Lower lobe of right lung (tissue), 2 donors: ENCODE results near the gene WBP2. TPM values are rescaled to one million over a fixed set of nuclear protein-coding genes. Genes with fewer than 3 reads are reported as not detected.
"Not testable (repeated sequence)": the region's sequence is repeated elsewhere in the genome, so short reads cannot be mapped to it uniquely, and the experiment has no call there.

Experiments
- ATAC-seq, 2 donors: fragments of 200-7000 bp; cut with Tn5 transposase; one replicate each; pipeline ENCODE4 v1.9.1; 2020 to 2022; ENCODE audit warnings: mild to moderate bottlenecking in 2 of 2, moderate library complexity in 2 of 2
- DNase-seq: peaks from one replicate; pipeline ENCODE4 v3.0.0-alpha.2; 2020
- H3K27ac ChIP-seq: fragments of 200-600 bp; one replicate; pipeline ENCODE4 v1.8.0; 2022
- H3K27me3 ChIP-seq: fragments of 200-600 bp; one replicate; pipeline ENCODE4 v1.8.0; 2022; ENCODE audit warnings: low read depth
- H3K36me3 ChIP-seq: fragments of 200-600 bp; one replicate; pipeline ENCODE4 v1.8.0; 2022; ENCODE audit warnings: mild to moderate bottlenecking
- H3K4me1 ChIP-seq: fragments of 200-600 bp; one replicate; pipeline ENCODE4 v1.8.0; 2022
- H3K4me3 ChIP-seq: fragments of 200-600 bp; one replicate; pipeline ENCODE4 v1.8.0; 2022; ENCODE audit warnings: mild to moderate bottlenecking
- H3K9me3 ChIP-seq: fragments of 200-600 bp; one replicate; pipeline ENCODE4 v1.8.0; 2022
- intact Hi-C: fragments of 100-400 bp; cut with DNase I; formaldehyde crosslinking; loops from one replicate; pipeline ENCODE4 v1.11.0; 2022
- total RNA-seq: library from RNA; stranded (reverse); fragmentation: NEBNext Ultra II Directional; extraction: Animal tissue kit (Norgen Biotek cat#: 25700); gene quantifications from one replicate; pipeline ENCODE4 v1.2.1, GENCODE V29; 2021
- TF ChIP-seq, protein P1 (sequence below): fragments of 200-600 bp; IDR thresholded peaks from one replicate; pipeline ENCODE4 v1.8.0; 2022; ENCODE audit warnings: antibody characterized with exemption, mild to moderate bottlenecking
- donor health status: DM: no; HTN: yes; CAD: no; lungs with severe emphysema.

Gene WBP2
- total RNA-seq, 1 donor from 2014 or later, result 145 TPM

DNA sequence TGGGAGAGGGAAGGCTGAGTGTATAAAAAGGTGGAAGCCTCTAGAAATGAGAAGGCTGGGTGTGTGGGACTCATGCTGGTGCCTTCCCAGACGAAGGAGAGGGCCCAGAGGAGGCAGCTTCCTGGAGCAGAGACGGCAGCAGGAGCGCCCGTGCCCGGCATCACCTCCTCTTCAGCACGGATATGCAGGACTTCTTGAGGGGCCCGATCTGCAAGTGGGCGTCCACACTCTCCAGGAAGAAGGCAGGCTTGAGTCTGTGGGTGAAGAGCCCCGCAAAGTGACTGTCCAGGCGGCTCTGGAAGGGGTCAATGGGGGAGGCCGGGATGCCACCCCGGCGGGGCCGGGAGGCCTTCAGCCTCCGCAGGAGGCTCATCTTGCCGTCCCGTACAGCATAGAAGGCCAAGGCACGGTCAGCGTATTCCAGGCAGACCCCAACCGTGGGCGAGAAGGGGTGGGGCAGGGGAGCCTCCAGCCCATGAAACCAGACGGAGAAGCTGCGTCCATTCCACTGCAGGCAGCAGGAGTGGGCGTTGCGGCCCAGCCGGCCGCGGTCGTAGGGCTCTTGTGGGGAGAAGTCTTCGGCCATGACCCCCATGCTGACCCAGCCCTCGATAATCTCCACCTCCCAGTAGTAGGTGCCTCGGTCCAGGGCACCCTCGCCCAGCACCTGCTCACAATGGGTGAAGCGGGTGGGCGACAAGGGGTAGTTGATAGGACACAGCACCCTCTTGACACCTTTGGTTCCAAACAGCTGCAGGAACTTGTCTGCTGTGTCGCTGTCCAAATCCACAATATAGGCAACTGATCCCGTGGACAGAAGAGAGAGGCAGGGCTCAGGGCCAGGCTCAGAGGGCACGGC is 19.4 kb upstream of the WBP2 start:
- Histone ChIP-seq H3K27ac (peak overlapping the region; percentile 93), H3K27me3 (no peaks in the 10 kb centered on the region), H3K9me3 (no peaks in the 10 kb centered on the region), H3K4me1 (peaks cover 64% of the 10 kb centered on the region), H3K36me3 (peaks cover 25% of the 10 kb centered on the region), H3K4me3 (no peak overlapping the region)
- DNase-seq (no peak), ATAC-seq (no peak)
- intact Hi-C loops, result no loop called here
- TF ChIP-seq, protein P1, sequence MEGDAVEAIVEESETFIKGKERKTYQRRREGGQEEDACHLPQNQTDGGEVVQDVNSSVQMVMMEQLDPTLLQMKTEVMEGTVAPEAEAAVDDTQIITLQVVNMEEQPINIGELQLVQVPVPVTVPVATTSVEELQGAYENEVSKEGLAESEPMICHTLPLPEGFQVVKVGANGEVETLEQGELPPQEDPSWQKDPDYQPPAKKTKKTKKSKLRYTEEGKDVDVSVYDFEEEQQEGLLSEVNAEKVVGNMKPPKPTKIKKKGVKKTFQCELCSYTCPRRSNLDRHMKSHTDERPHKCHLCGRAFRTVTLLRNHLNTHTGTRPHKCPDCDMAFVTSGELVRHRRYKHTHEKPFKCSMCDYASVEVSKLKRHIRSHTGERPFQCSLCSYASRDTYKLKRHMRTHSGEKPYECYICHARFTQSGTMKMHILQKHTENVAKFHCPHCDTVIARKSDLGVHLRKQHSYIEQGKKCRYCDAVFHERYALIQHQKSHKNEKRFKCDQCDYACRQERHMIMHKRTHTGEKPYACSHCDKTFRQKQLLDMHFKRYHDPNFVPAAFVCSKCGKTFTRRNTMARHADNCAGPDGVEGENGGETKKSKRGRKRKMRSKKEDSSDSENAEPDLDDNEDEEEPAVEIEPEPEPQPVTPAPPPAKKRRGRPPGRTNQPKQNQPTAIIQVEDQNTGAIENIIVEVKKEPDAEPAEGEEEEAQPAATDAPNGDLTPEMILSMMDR, result no peak

DNA sequence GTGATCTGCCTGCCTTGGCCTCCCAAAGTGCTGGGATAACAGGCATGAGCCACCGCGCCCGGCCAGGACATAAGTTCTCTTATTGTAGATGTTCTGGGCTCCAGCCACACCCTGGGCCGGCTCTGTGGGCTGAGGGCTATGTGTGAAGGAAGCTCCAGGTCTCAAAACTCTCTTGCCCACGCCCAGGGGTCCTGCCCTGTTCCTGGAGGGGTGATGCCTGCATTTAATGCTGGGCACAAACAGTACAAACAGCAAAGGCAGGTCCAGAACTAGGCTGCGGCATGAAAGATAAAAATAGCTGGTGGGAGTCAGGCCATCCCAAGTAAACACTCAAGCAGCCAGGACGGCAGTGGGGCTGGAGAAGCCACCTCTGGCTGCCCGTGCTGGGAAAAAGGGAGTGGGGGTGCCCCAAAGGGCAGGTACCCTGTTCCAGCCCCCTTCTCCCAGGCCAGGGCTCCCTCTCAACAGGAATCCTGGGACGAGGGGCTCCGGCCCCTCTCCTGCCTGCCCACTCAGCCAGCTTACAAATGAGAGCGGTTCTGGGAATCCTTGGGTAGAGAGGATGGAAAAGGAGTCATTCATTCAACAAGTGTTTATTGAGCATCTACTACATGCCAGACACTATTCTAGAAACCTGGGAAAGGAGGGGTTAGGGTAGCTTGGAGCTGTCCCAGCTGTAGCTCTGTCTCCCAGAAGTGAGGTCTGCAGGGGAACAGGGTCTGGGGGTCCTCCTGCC is 18.6 kb upstream of the WBP2 start:
- no peak for ATAC-seq
- H3K4me3 ChIP-seq, result no peak overlapping the region
- no peaks in the 10 kb centered on the region for H3K27me3 ChIP-seq
- DNase-seq, result no peak
- H3K36me3 ChIP-seq, result peaks cover 25% of the 10 kb centered on the region
- peaks cover 68% of the 10 kb centered on the region for H3K4me1 ChIP-seq
- intact Hi-C loops, result no loop called here
- H3K27ac ChIP-seq, result peak overlapping the region; percentile 91
- H3K9me3 ChIP-seq, result no peaks in the 10 kb centered on the region
- TF ChIP-seq, protein P1, result no peak

DNA sequence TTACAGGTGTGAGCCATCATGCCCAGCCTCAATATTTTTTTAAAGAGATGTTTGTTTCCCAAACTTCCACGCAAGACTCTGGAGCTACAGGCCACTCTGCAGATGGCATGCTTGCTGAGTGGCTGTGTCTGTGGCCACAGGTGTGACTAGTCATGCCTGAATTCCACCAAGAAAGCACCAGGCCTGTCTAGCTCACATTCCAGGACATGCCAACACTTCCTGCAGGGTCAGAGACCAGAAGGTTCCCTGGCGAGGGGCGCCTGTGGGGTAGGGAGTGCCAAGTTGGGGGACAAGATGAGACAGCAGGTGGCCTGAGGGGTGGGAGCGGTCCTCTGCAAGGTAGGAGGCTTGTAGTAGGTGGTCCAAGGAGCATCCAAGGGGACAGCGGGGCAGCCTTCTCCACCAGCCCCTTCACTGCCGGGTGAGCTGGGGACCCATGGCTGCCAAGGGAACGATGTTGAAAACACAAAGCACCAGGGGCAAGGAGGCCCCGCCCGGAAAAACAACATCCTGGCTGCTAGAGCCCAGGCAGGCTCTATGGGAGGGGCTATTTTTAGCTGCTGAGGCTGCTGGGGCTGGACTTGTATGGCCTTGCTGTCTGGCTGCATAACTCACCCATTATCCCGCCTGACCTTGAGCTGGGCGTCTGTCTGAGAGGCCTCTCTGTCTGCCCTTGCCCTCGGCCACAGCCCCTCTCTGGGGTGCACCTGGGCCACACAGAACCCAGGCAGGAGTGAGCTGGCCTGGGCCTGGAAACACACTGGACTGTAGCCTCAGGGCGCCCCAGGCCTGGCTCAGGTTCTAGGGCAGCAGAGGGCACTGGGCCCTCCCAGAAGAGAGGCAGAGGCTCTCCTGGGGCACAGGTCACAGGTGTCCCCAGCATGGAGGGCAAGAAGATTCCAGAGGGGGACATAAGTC is 17.6 kb upstream of the WBP2 start:
- Histone ChIP-seq H3K4me1 (peaks cover 72% of the 10 kb centered on the region), H3K27me3 (no peaks in the 10 kb centered on the region), H3K27ac (peak overlapping the region; percentile 91), H3K9me3 (no peaks in the 10 kb centered on the region), H3K4me3 (no peak overlapping the region), H3K36me3 (peaks cover 25% of the 10 kb centered on the region)
- DNase-seq (peak; percentile 75), ATAC-seq (peak; percentile 45 to 54)
- TF ChIP-seq, protein P1, result no peak
- intact Hi-C loops, result no loop called here

DNA sequence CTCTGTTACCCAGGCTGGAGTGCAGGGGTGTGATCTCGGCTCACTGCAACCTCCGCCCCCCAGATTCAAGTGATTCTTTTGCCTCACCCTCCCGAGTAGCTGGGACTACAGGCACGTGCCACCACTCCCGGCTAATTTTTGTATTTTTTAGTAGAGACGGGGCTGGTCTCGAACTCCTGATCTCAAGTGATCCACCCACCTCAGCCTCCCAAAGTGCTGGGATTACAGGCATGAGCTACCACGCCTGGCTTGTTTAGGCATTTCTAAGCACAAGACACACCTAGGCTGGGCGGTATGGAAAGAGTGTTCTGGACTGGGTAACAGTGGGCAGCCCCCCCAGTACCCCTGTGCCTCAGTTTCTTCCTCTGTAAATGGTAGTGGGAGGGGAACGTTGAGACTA is 15.1 kb upstream of the WBP2 start:
- DNase-seq, intact Hi-C loops, ATAC-seq, H3K27me3 ChIP-seq, H3K9me3 ChIP-seq: not testable (repeated sequence)
- H3K27ac ChIP-seq, result peak overlapping the region; percentile 83
- peaks cover 17% of the 10 kb centered on the region for H3K36me3 ChIP-seq
- peaks cover 52% of the 10 kb centered on the region for H3K4me1 ChIP-seq
- H3K4me3 ChIP-seq, result peak overlapping the region; percentile 27

DNA sequence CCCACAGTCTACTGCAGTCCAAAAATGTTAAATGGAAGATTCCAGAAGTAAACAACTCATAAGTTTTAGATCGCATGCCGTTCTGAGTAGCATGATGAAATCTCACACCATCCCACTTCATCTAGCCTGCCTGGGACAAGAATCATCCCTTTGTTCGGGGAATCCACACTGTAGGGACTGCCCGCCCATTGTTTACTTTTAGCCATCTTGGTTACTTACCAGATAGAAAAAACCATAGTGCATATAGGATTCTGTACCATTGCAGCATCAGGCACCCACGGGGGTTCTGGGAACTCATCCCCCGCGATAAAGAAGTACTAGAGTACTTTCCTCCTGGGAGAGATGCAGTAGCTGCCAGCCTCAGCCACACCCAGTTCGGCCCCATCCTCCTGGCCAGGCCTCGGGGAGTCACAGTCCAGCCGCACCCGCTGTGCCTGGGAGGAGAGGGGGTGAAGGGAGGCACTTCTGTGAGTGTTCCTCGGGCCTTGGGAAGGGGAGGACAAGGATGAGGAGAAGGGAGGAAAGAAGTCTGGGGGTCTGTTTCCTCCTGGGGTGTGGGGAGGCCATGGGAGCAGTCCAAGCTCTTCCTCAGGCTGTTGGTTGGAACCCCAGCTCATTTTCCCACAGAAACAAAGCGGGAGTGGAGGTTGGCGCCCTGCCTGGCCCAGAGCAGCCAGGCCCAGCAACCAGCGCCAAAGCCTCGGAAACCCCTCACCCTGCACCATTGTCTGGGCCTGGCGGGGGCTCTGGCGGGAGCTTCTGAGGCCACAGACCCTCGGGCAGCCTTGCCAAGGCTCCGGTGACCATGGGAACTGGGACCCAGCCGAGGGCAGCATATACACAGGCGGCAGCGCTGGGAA is 14.4 kb upstream of the WBP2 start:
- ATAC-seq (peak in 1 of 2 donors; percentile 6), DNase-seq (no peak)
- H3K36me3 ChIP-seq, result peaks cover 10% of the 10 kb centered on the region
- H3K9me3 ChIP-seq, result no peaks in the 10 kb centered on the region
- peak overlapping the region; percentile 27 for H3K4me3 ChIP-seq
- peaks cover 52% of the 10 kb centered on the region for H3K4me1 ChIP-seq
- no peaks in the 10 kb centered on the region for H3K27me3 ChIP-seq
- TF ChIP-seq, protein P1, result no peak
- peak overlapping the region; percentile 83 for H3K27ac ChIP-seq
- intact Hi-C loops, result no loop called here

DNA sequence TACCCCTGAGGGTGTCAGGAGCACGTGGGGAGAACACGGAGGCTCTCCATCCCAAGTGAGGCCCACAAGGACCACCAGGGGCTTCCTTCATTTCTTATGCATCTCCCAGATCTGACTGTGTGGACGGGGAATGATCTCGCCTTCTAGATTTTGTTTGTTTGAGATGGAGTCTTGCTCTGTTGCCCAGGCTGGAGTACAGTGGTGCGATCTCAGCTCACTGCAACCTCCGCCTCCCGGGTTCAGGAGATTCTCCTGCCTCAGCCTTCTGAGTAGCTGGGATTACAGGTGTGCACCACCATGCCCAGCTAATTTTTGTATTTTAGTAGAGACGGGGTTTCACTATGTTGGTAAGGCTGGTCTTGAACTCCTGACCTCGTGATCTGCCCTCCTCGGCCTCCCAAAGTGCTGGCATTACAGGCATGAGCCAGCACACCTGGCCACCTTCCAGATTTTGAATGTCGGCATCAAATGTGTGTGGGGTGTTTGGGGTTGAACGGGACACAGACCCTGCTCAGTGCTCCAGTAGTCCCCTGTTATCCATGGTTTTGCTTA is 13.7 kb upstream of the WBP2 start:
- ATAC-seq, DNase-seq, H3K4me3 ChIP-seq, H3K9me3 ChIP-seq, H3K36me3 ChIP-seq, intact Hi-C loops, H3K27me3 ChIP-seq: not testable (repeated sequence)
- H3K4me1 ChIP-seq, result peaks cover 52% of the 10 kb centered on the region
- H3K27ac ChIP-seq, result peak overlapping the region; percentile 83

DNA sequence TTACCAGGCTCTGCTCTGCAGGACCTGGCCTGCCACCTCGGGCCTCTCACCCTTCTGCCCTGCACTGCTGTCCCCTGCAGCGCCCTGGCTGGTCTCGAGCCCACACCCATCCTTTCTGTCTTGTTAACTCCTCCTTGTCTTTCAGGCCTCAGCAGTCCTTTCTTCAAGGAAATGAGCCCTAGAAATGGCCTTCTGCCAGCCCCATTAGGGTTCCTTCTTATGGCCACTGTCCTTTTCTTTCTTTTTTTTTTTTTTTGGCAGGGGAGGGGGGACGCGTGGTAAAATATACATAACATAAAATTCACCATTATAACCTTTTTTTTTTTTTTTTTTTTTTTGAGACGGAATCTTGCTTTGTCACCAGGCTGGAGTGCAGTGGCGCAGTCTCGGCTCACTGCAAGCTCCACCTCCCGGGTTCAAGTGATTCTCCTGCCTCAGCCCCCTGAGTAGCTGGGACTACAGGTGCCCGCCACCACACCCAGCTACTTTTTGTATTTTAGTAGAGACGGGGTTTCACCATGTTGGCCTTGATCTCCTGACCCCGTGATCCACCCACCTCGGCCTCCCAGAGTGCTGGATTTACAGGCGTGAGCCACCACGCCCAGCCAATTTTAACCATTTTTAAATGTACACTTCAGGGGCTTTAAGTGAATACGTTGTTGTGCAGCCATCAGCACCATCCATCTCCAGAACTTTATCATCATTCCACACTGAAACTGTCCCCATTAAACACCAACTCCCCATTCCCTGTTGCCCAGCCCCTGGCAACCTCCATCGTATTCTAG is 10.5 kb upstream of the WBP2 start:
- peaks cover 36% of the 10 kb centered on the region for H3K4me1 ChIP-seq
- DNase-seq, ATAC-seq, H3K4me3 ChIP-seq, H3K9me3 ChIP-seq, intact Hi-C loops, H3K27me3 ChIP-seq, H3K36me3 ChIP-seq: not testable (repeated sequence)
- peak overlapping the region; percentile 65 for H3K27ac ChIP-seq
